Endothelial cell of hepatic sinusoid (primary cell): Measurements from ENCODE around the gene TRPM8.

Experiments used
- in situ Hi-C: cut with HindIII; loops from 2 replicates; pipeline ENCODE4 v1.10.0; 2017; ENCODE audit warnings: low sequenced_read_pairs

The TRPM8 gene

GRCh38 chr2:234032279-234032856, 115.2 kb downstream of the TRPM8 start:
- in situ Hi-C loops: no loop called here

DNA sequence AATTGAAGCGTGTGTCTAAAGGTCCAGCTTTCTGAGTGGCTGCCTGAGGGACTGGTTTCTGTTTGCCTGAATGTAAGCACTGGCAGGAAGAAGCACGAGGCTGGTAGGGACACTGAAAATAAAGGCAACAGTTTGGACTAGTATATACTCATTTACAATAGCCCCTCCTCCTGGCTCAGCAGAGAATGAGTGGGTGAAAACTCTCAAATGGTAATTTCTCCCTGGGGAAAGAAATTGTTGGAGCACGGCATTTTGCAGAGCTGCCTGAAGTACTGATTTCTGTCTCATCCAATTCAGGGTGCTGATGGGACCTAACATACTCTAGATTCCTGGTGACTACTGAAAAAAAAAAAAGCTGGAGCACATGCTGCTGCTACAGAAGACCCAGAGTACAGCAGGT, 116.0 kb downstream of the TRPM8 start:
- in situ Hi-C loops: no loop called here

- in situ Hi-C loops: no loop called here
Measured at GRCh38 chr2:234033885-234034284, 116.7 kb downstream of the TRPM8 start.

DNA sequence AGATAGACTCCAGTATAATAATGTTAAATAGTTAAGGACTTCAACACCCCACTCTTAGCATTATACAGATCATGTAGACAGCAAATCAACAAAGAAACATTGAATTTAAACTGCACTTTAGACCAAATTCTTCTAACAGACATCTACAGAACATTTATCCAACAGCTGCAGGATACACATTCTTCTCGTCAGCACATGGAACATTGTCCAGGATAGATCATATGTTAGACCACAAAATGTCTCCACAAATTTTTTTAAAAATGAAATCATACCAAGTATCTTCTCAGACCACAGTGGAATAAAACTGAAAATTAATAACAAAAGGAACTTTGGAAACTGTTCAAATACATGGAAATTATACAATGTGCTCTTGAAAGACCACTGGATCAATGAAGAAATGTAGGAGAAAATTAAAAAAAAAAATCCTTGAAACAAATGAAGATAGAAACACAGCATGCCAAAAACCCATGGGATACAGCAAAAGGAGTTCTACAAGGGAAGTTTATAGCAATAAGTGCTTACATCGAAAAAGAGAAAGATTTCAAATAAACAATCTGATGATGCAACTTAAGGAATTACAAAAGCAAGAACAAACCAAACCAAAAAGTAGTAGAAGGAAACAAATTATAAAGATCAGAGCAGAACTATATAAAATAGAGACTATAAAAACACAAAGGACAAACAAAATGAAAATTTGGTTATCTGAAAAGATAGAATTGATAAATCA, 121.1 kb downstream of the TRPM8 start:
- in situ Hi-C loops: no loop called here

GRCh38 chr2:234044157-234044556, 127.0 kb downstream of the TRPM8 start:
- in situ Hi-C loops: no loop called here

DNA sequence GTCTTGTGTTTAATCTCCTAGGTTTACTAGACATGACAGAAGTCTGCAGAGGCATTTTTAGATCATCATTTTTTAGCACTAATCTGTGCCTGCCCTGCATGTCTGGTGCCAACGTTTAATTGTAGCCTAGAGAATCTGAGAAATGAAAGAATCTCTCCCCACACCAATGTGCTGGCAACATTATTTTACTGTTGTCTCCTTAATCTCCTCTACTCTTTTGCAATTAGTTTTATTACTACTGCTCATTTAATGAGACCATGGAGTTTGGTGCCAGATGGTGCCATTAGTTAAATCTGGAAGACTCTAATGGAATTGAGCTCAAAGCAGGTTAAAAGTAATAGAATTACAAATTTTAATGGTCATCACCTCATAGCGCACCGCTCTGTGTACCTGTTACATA, 129.3 kb downstream of the TRPM8 start:
- in situ Hi-C loops: no loop called here

DNA sequence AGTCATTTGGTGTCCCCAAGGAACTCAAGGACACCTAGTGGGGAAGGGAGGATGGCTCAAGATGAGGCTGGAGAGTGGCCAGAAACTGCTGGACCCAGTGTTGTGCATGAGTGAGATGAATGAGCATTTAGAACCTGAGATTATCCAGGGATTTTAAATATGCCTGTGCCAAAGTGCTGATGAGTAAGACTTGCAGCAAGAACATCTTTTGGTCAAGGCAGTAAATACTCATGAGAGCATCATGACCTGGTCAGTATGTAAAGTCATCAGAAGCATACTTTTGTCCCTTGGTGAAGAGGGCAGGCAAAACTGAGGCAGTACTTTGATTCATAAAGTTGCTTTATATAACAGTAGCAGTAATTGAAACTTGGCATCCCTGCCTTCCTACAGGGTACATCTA, 130.2 kb downstream of the TRPM8 start:
- in situ Hi-C loops: no loop called here

- in situ Hi-C loops: no loop called here
Measured at GRCh38 chr2:234048049-234048448, 130.9 kb downstream of the TRPM8 start.

- in situ Hi-C loops: no loop called here
Measured at GRCh38 chr2:234050455-234051135, 133.4 kb downstream of the TRPM8 start, which contains the start of gene SPP2. Gene SPP2 (plus strand): TSS chr2:234050702. CDS start chr2:234050787, 85 bp downstream.

GRCh38 chr2:234051374-234052070, 134.3 kb downstream of the TRPM8 start:
- in situ Hi-C loops: no loop called here

DNA sequence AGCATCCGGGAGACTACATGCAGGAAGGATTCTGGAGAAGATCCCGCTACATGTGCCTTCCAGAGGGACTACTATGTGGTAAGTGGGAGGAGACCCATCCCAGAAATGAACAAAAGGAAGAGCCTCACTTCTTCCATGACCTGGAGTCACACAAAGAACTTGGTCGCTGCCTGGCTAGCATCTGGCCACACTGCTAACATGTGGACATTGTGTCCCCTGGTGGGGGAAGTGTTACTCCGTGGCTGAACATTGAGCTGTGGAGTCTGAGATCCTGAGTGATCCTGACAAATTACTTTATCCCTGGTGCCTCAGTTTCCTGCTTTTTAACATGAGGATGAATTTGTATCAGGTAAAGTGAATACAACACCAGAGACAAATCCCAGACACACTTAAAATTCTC, 141.7 kb downstream of the TRPM8 start:
- in situ Hi-C loops: no loop called here

DNA sequence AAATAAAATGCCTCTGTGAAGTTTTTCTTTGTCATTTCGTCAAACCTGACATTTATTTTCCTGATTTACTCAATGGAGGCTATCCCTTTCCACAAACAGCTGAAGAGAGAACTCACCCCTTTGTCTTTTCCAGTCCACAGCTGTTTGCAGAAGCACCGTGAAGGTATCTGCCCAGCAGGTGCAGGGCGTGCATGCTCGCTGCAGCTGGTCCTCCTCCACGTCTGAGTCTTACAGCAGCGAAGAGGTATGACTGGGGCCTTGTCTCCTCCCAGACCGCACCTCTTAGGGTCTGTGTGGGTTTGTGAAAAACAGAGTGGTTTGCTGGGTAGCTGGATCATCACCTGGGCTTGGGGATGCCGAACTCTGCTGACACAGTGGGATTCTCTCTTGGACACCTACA, 143.1 kb downstream of the TRPM8 start:
- in situ Hi-C loops: loop anchor here (5.0 kb wide), 1 partner anchor 47 kb away; no protein-coding TSS in a partner anchor

- in situ Hi-C loops: loop anchor here (5.0 kb wide), 1 partner anchor 46 kb away; no protein-coding TSS in a partner anchor
Measured at GRCh38 chr2:234061624-234062257, 144.6 kb downstream of the TRPM8 start.

DNA sequence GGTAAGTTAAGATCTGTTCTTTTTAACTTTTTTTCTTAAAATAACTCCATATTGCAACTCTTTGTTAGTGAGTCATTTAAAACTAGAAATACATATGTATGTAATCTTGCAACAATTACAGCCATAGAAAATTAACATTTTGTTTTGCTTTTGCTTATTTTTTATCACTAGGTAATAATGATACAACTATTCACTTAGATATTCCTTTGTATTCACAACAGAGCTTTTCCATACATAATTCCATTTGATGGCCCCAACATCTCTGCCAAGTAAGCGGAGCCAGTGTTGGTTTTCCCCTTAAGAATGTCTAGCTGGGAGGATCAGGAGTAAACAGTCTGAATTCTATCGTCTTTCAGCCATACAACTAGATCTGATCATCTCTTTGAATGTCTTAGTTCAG, 149.4 kb downstream of the TRPM8 start:
- in situ Hi-C loops: loop anchor here (5.0 kb wide), 1 partner anchor 39 kb away; no protein-coding TSS in a partner anchor
